Measurements from ENCODE around the gene ZNF17. TPM values are rescaled to one million over a fixed set of nuclear protein-coding genes. Genes with fewer than 3 reads are reported as not detected.

The ZNF17 gene
- total RNA-seq, 1 experiment from 2014 or later = 7.2 TPM

GRCh38 chr19:57398868-57399267 lies 12.1 kb upstream of the ZNF17 start:
- Mint-ChIP-seq H3K27ac (ENCODE audit: unreplicated experiment) (no peak overlapping the region), H3K9me3 (ENCODE audit: unreplicated experiment) (peaks cover 41% of the 10 kb centered on the region), H3K27me3 (ENCODE audit: insufficient read depth, unreplicated experiment) (no peaks in the 10 kb centered on the region), H3K4me3 (ENCODE audit: unreplicated experiment) (no peak overlapping the region), H3K36me3 (ENCODE audit: insufficient read depth, unreplicated experiment) (peaks cover 6% of the 10 kb centered on the region), H3K4me1 (ENCODE audit: low read depth, unreplicated experiment) (no peaks in the 10 kb centered on the region)
- Histone ChIP-seq H3K36me3 (ENCODE audit: control insufficient read depth, insufficient read depth, low read length) (no peaks in the 10 kb centered on the region), H3K27me3 (replicated peaks; ENCODE audit: control insufficient read depth, insufficient read depth, low read length) (no peaks in the 10 kb centered on the region), H3K9me3 (peaks cover 15% of the 10 kb centered on the region; the same call in 1 of the 2 replicates), H3K4me3 (ENCODE audit: low read depth, low read length) (no peak overlapping the region), H3K4me1 (no peaks in the 10 kb centered on the region)
- no peak for DNase-seq
- ChIA-PET POLR2A (no interaction called here), CTCF (no interaction called here)
- no TSS peak for BruUV-seq (replicated peaks)
- intact Hi-C loops (cut with micrococcal nuclease; ENCODE audit: unreplicated experiment) = no loop called here
- TF ChIP-seq, protein P1, sequence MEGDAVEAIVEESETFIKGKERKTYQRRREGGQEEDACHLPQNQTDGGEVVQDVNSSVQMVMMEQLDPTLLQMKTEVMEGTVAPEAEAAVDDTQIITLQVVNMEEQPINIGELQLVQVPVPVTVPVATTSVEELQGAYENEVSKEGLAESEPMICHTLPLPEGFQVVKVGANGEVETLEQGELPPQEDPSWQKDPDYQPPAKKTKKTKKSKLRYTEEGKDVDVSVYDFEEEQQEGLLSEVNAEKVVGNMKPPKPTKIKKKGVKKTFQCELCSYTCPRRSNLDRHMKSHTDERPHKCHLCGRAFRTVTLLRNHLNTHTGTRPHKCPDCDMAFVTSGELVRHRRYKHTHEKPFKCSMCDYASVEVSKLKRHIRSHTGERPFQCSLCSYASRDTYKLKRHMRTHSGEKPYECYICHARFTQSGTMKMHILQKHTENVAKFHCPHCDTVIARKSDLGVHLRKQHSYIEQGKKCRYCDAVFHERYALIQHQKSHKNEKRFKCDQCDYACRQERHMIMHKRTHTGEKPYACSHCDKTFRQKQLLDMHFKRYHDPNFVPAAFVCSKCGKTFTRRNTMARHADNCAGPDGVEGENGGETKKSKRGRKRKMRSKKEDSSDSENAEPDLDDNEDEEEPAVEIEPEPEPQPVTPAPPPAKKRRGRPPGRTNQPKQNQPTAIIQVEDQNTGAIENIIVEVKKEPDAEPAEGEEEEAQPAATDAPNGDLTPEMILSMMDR (IDR thresholded peaks at IDR 0.05; ENCODE audit: insufficient read depth in 1 of 2, low read depth in 1 of 2, low read length in 1 of 2, severe bottlenecking in 1 of 2, unreplicated experiment in 1 of 2) = no peak

DNA sequence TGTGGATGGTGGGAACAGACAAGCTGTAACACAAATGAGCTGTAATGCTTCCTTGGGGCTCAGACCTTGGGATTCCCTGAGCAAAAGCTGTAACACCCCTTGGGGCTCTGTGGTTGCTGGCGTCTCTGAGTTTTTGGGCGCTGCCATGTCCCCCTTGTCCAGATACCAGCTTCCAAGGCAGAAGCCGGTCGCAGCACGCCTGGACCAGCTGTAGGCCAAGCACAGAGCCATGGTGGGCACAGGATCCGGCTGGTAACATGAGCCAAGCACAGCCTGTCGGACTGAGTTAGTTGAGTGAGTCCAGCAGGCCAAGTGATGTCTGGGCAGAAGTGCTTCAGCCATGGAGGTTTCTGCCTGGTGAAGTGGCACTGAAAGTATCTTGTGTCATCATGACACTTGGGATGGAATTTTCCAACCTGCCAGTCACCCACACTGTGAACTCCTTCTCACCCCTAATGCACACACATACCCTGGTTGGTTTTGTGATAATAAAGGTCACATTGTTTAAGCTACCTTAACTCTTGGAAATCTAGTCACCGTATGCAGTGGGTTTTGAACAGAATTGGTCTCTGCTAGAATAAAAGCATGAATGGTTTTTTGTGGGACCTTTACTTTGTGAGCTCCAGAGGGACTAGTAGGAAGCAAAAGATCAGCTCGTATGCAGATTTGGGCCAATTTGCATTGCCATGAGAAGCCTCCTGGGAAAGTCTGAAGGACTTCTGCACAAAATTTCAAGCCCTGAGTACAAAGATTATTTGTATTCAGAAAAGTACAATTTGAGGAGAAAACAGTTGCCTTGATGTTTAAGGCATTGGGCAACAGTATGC lies 7.0 kb upstream of the ZNF17 start:
- POLR2A ChIA-PET = interaction anchor here (0.7 kb wide), 1 partner anchor 113 kb away, joined by 3 read pairs; no protein-coding TSS in a partner anchor
- no peaks in the 10 kb centered on the region for H3K27me3 Mint-ChIP-seq (ENCODE audit: insufficient read depth, unreplicated experiment)
- H3K27ac Mint-ChIP-seq (ENCODE audit: unreplicated experiment) = no peak overlapping the region
- no peak overlapping the region for H3K4me3 ChIP-seq (ENCODE audit: low read depth, low read length)
- H3K36me3 Mint-ChIP-seq (ENCODE audit: insufficient read depth, unreplicated experiment) = no peaks in the 10 kb centered on the region
- no peak for DNase-seq
- no peak overlapping the region for H3K4me3 Mint-ChIP-seq (ENCODE audit: unreplicated experiment)
- H3K4me1 ChIP-seq = no peaks in the 10 kb centered on the region
- no TSS peak for BruUV-seq (replicated peaks)
- CTCF ChIA-PET = interaction anchor here (0.7 kb wide), 1 partner anchor 779 kb away, joined by 3 read pairs; no protein-coding TSS in a partner anchor
- peaks cover 7% of the 10 kb centered on the region for H3K4me1 Mint-ChIP-seq (ENCODE audit: low read depth, unreplicated experiment)
- H3K9me3 Mint-ChIP-seq (ENCODE audit: unreplicated experiment) = peaks cover 29% of the 10 kb centered on the region
- no peaks in the 10 kb centered on the region for H3K27me3 ChIP-seq (replicated peaks; ENCODE audit: control insufficient read depth, insufficient read depth, low read length)
- no peaks in the 10 kb centered on the region for H3K36me3 ChIP-seq (ENCODE audit: control insufficient read depth, insufficient read depth, low read length)
- peaks cover 19% of the 10 kb centered on the region for H3K9me3 ChIP-seq
- TF ChIP-seq, protein P1 (IDR thresholded peaks at IDR 0.05; ENCODE audit: insufficient read depth in 1 of 2, low read depth in 1 of 2, low read length in 1 of 2, severe bottlenecking in 1 of 2, unreplicated experiment in 1 of 2) = no peak
- intact Hi-C loops (cut with micrococcal nuclease; ENCODE audit: unreplicated experiment) = no loop called here

DNA sequence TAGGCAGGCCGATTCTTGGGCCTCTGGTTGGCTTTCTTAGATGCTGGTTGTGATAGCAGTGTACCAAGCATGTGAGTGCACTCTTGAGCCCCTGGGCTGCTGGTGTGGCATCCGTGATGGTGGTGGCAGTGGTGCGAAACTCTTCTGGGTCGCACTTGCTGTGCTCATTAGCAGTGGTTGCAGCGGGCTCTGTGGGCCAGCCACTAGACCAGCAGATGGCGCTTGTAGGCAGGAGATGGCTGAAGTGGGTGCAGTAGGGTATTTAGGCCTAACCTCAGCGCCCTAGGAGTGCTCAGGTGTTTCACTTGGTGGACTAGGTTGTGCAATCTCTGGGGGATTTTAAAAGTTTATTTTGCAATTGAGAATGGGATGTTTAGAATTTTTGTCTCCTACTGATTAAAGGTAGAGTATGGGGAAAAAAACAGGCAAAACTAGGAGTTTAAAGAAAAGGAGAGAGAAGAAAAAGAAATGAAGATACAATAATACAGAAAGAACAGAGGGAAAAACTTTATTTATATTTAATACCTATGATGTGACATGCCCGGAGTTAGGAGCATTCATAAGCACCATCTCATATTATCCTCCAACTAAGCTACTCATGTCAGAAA lies 4.3 kb upstream of the ZNF17 start:
- Mint-ChIP-seq H3K4me3 (ENCODE audit: unreplicated experiment) (no peak overlapping the region), H3K27ac (ENCODE audit: unreplicated experiment) (peak overlapping the region; percentile 5)
- peaks cover 19% of the 10 kb centered on the region for H3K9me3 ChIP-seq

More for the DNA sequence above, 4.3 kb upstream of the ZNF17 start:
- no peaks in the 10 kb centered on the region for H3K4me1 ChIP-seq
- H3K4me3 ChIP-seq (ENCODE audit: low read depth, low read length) = no peak overlapping the region
- BruUV-seq (replicated peaks) = no TSS peak
- H3K36me3 ChIP-seq (ENCODE audit: control insufficient read depth, insufficient read depth, low read length) = no peaks in the 10 kb centered on the region
- TF ChIP-seq, protein P1 (IDR thresholded peaks at IDR 0.05; ENCODE audit: insufficient read depth in 1 of 2, low read depth in 1 of 2, low read length in 1 of 2, severe bottlenecking in 1 of 2, unreplicated experiment in 1 of 2) = peak; percentile 75 to 79
- Mint-ChIP-seq H3K9me3 (ENCODE audit: unreplicated experiment) (peaks cover 19% of the 10 kb centered on the region), H3K4me1 (ENCODE audit: low read depth, unreplicated experiment) (peaks cover 12% of the 10 kb centered on the region), H3K36me3 (ENCODE audit: insufficient read depth, unreplicated experiment) (peaks cover 8% of the 10 kb centered on the region), H3K27me3 (ENCODE audit: insufficient read depth, unreplicated experiment) (no peaks in the 10 kb centered on the region)
- DNase-seq = peak; percentile 80 to 84
- ChIA-PET CTCF (interaction anchor here (0.6 to 0.7 kb wide), 2 partner anchors 71 to 480 kb away, joined by 3 read pairs; no protein-coding TSS in a partner anchor), POLR2A (no interaction called here)
- intact Hi-C loops (cut with micrococcal nuclease; ENCODE audit: unreplicated experiment) = loop anchor here (1.0 kb wide), 2 partner anchors 71 to 497 kb away; partner anchors contain the start of gene ZNF772
- no peaks in the 10 kb centered on the region for H3K27me3 ChIP-seq (replicated peaks; ENCODE audit: control insufficient read depth, insufficient read depth, low read length)

Data from Caco-2 (cell line).